Ascending aorta (tissue), 2 donors: ENCODE data around the gene ARL8B. TPM values are rescaled to one million over a fixed set of nuclear protein-coding genes. Genes with fewer than 3 reads are reported as not detected.
A peak's percentile ranks its signal among the peaks of the same experiment; 100 is the strongest.

Experiments
- DNase-seq, 2 donors: peaks; one replicate each; pipeline ENCODE4 v3.0.0-alpha.2; 2019; ENCODE audit warnings: low spot score in 2 of 2
- H3K27ac ChIP-seq, 2 donors: fragments of 200-600 bp; sonication (generic); one replicate each; pipeline ENCODE4 v1.5.1; 2016 to 2017; ENCODE audit warnings: mild to moderate bottlenecking in 1 of 2
- H3K27me3 ChIP-seq: fragments of 200-600 bp; sonication (generic); one replicate; pipeline ENCODE4 v1.5.1; 2017
- H3K36me3 ChIP-seq, 2 donors: fragments of 200-600 bp; sonication (generic); one replicate each; pipeline ENCODE4 v1.5.1; 2016
- H3K4me1 ChIP-seq, 2 donors: fragments of 200-600 bp; sonication (generic); one replicate each; pipeline ENCODE4 v1.5.1; 2016 to 2017; ENCODE audit warnings: mild to moderate bottlenecking in 1 of 2
- H3K4me3 ChIP-seq, 2 donors: fragments of 200-600 bp; sonication (generic); one replicate each; pipeline ENCODE4 v1.5.1; 2016 to 2017; ENCODE audit warnings: mild to moderate bottlenecking in 1 of 2
- H3K9me3 ChIP-seq, 2 donors: fragments of 200-600 bp; sonication (generic); one replicate each; pipeline ENCODE4 v1.5.1; 2016
- intact Hi-C: fragments of 100-400 bp; cut with DNase I; formaldehyde crosslinking; loops from one replicate; pipeline ENCODE4 v1.15.1; 2023
- total RNA-seq: library from RNA; depleted of rRNA; stranded (reverse); fragments of >200 nt; gene quantifications from one replicate; pipeline ENCODE4 v1.1.0, GENCODE V29; 2016
- TF ChIP-seq, protein P1 (sequence below), 3 experiments: fragments of 200-600 bp in 2 of 3; fragments of 450-650 bp in 1 of 3; sonication (generic) in 2 of 3; IDR thresholded peaks; one replicate each; pipeline ENCODE4 v1.5.1; 2016 to 2019; ENCODE audit warnings: antibody characterized with exemption in 3 of 3, mild to moderate bottlenecking in 1 of 3, moderate library complexity in 1 of 3

The ARL8B gene
- total RNA-seq, 1 donor from 2014 or later: 6.4 TPM

DNA sequence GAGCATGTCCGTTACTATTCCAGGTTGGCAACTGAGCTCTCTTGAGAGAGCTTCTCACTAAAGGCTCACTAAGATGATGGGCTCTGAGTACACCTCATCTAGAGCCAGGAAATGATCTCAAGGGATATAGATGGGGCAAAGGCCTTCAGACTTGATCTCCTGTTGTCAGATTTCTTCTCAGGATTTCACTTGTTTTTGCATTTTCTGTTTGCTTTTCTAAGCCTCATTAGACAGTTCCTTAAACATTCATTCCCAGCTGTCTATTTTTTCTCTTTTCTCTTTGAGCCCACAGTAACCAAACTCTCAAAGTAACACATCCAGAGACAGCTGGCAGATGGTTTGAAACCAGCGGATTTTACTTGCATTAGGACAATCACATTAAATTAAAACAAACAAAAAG is 28.4 kb upstream of the ARL8B start:
- Histone ChIP-seq H3K27me3 (peaks cover 4% of the 10 kb centered on the region), H3K27ac (no peak overlapping the region), H3K9me3 (no peaks in the 10 kb centered on the region), H3K36me3 (no peaks in the 10 kb centered on the region), H3K4me3 (no peak overlapping the region), H3K4me1 (no peaks in the 10 kb centered on the region)
- TF ChIP-seq, protein P1, sequence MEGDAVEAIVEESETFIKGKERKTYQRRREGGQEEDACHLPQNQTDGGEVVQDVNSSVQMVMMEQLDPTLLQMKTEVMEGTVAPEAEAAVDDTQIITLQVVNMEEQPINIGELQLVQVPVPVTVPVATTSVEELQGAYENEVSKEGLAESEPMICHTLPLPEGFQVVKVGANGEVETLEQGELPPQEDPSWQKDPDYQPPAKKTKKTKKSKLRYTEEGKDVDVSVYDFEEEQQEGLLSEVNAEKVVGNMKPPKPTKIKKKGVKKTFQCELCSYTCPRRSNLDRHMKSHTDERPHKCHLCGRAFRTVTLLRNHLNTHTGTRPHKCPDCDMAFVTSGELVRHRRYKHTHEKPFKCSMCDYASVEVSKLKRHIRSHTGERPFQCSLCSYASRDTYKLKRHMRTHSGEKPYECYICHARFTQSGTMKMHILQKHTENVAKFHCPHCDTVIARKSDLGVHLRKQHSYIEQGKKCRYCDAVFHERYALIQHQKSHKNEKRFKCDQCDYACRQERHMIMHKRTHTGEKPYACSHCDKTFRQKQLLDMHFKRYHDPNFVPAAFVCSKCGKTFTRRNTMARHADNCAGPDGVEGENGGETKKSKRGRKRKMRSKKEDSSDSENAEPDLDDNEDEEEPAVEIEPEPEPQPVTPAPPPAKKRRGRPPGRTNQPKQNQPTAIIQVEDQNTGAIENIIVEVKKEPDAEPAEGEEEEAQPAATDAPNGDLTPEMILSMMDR (IDR thresholded peaks at IDR 0.05): no peak
- intact Hi-C loops: no loop called here
- DNase-seq: no peak

DNA sequence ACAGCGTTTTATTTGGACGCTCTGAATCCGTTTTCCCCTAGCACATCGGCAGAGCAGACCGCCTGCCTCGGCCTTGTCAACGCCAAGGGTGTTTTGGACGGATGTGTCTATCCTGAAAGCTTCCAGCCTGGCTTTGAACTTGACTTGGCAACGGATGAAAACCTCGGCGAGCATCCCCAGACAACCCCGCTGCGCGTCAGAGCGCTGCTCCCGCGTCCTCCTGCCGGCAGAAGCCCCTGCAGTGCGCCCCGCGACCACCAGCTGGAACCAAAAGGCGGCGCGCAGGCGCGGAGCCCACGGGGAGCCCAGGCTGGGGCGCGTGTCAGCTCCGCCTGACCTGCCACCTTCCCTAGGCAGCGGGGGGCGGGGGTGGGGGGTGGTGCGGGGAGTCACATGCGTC is 26.2 kb upstream of the ARL8B start:
- TF ChIP-seq, protein P1 (IDR thresholded peaks at IDR 0.05): no peak
- intact Hi-C loops: no loop called here
- H3K27ac ChIP-seq: no peak overlapping the region
- no peaks in the 10 kb centered on the region for H3K36me3 ChIP-seq
- no peak for DNase-seq
- H3K4me1 ChIP-seq: no peaks in the 10 kb centered on the region
- peaks cover 4% of the 10 kb centered on the region for H3K27me3 ChIP-seq
- peak overlapping the region; percentile 24 to 51 for H3K4me3 ChIP-seq
- no peaks in the 10 kb centered on the region for H3K9me3 ChIP-seq

DNA sequence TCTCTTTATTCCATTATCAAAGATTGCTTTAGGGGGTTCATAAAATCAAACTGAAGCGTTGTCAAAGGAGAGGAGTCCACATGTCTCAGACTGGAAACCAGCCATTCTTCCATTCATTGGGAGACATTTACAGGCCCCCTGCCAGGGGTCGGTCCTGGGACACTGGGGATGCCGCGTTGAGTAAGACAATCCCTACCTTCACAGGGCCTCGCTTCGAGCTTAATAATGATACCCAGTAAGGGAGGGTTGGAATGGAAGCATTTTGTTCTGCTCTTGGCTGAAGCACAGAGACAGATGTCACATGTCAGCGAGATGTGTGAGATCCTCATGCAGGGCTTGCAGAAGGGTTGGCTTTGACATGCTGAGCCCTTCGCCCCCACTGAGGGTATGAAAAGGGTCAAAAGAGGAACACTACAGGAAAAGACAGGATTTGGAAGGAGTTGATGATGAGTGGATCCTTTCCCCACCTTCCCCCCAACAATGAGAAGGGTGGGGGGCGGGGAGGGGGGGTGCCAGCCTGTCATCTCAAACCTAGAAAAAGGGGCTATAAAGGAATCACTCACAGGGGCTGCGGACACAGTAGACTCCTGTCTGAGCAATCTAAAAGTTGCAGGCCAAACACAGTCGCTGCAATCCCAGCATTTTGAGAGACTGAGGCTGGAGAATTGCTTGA is 25.6 kb upstream of the ARL8B start:
- H3K4me3 ChIP-seq: peak overlapping the region; percentile 24 to 51
- TF ChIP-seq, protein P1 (IDR thresholded peaks at IDR 0.05): no peak
- intact Hi-C loops: no loop called here
- H3K9me3 ChIP-seq: no peaks in the 10 kb centered on the region
- no peaks in the 10 kb centered on the region for H3K4me1 ChIP-seq
- DNase-seq: no peak
- H3K36me3 ChIP-seq: no peaks in the 10 kb centered on the region
- peaks cover 4% of the 10 kb centered on the region for H3K27me3 ChIP-seq
- H3K27ac ChIP-seq: no peak overlapping the region

DNA sequence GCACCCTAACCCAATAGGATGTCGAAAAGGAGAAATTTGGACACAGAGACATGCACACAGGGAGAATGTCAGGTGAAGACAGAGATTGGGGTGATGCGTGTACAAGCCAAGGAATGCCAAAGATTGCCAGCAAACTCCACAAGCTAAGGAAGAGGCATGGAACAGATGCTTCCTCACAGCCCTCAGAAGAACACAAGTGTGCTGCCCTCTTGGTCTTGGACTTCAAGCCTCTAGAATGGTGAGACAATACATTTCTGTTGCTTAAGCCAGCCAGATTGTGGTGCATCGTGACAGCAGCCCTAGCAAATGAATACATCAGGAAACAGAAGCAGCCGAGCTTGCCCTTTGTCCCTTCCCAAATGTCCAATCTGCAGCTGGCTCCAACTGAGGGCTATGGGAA is 23.7 kb upstream of the ARL8B start:
- Histone ChIP-seq H3K27me3 (peaks cover 4% of the 10 kb centered on the region), H3K9me3 (no peaks in the 10 kb centered on the region), H3K4me1 (no peaks in the 10 kb centered on the region), H3K27ac (no peak overlapping the region), H3K36me3 (no peaks in the 10 kb centered on the region), H3K4me3 (no peak overlapping the region)
- intact Hi-C loops: no loop called here
- TF ChIP-seq, protein P1 (IDR thresholded peaks at IDR 0.05): no peak
- DNase-seq: no peak

DNA sequence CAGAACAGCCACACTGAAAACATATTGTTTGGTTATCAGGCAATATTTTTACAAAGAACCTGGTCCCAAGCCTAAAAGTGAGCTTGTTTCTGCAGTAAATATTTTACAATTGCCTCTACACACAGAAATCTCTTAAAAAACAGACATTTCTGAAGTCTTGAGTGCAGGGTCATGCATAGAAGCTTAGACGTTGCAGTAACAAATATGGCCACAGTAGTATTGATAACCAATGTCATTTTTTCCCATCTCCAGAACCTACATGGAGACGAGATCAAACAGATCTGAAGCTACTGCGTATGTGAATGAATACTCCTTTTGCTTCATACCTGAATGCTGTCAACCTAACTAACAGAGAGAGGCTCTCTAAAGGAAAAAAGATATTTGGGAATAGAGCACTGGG is 19.6 kb upstream of the ARL8B start:
- Histone ChIP-seq H3K4me3 (no peak overlapping the region), H3K36me3 (no peaks in the 10 kb centered on the region), H3K4me1 (no peaks in the 10 kb centered on the region), H3K9me3 (no peaks in the 10 kb centered on the region), H3K27me3 (no peaks in the 10 kb centered on the region), H3K27ac (no peak overlapping the region)
- no peak for DNase-seq
- TF ChIP-seq, protein P1 (IDR thresholded peaks at IDR 0.05): no peak
- intact Hi-C loops: no loop called here

DNA sequence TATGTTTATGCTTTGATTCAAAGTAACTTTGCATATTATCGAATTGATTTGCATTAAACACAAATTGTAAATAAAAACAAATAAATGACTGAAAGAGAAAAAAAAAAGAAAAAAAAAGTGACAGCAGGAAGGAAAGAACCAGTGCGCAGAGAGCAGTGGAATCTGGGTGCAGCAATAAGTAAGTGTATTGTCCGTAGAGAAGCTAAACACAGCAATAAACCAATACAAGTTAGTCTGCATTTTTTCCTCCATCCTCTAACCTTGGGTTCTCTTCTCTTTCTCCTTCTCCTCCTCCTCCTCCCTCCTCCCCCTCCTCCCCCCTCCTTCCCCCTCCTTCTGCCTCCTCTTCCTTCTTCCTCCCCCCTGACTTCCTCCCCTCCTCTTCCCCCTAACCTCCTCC is 18.3 kb upstream of the ARL8B start:
- H3K27me3 ChIP-seq: no peaks in the 10 kb centered on the region
- intact Hi-C loops: no loop called here
- TF ChIP-seq, protein P1 (IDR thresholded peaks at IDR 0.05): no peak
- no peaks in the 10 kb centered on the region for H3K9me3 ChIP-seq
- H3K36me3 ChIP-seq: no peaks in the 10 kb centered on the region
- no peak for DNase-seq
- no peak overlapping the region for H3K4me3 ChIP-seq
- no peak overlapping the region for H3K27ac ChIP-seq
- no peaks in the 10 kb centered on the region for H3K4me1 ChIP-seq
